Heart right ventricle (tissue), 16 donors: ENCODE measurements around the gene TRPM3. TPM values are rescaled to one million over a fixed set of nuclear protein-coding genes. Genes with fewer than 3 reads are reported as not detected.

Source experiments
- ATAC-seq, 8 donors: fragments of 200-7000 bp; cut with Tn5 transposase; one replicate each; pipeline ENCODE4 v1.9.1; 2020; ENCODE audit warnings: mild to moderate bottlenecking in 8 of 8, moderate library complexity in 8 of 8, moderate number of reproducible peaks in 1 of 8
- DNase-seq, 2 donors: peaks; one replicate each; pipeline ENCODE4 v3.0.0-alpha.2; 2020
- H3K27ac ChIP-seq, 10 donors: fragments of 200-600 bp; sonication (generic) in 2 of 10; one replicate each; pipeline versions ENCODE4 v1.5.0 to v1.8.0; 2020 to 2022; ENCODE audit warnings: mild to moderate bottlenecking in 3 of 10
- H3K27me3 ChIP-seq, 7 donors: fragments of 200-600 bp; one replicate each; pipeline ENCODE4 v1.8.0; 2021 to 2022; ENCODE audit warnings: mild to moderate bottlenecking in 2 of 7
- H3K36me3 ChIP-seq, 9 donors: fragments of 200-600 bp; sonication (generic) in 1 of 9; one replicate each; pipeline versions ENCODE4 v1.5.0 to v1.8.0; 2020 to 2022; ENCODE audit warnings: mild to moderate bottlenecking in 2 of 9
- H3K4me1 ChIP-seq, 9 donors: fragments of 200-600 bp; sonication (generic) in 1 of 9; one replicate each; pipeline versions ENCODE4 v1.5.0 to v1.8.0; 2020 to 2022; ENCODE audit warnings: mild to moderate bottlenecking in 4 of 9
- H3K4me3 ChIP-seq, 10 donors: fragments of 200-600 bp; sonication (generic) in 2 of 10; one replicate each; pipeline versions ENCODE4 v1.5.0 to v1.8.0; 2020 to 2022; ENCODE audit warnings: mild to moderate bottlenecking in 7 of 10, moderate library complexity in 2 of 10
- H3K9me3 ChIP-seq, 11 donors: fragments of 200-600 bp in 10 of 11; sonication (generic) in 2 of 11; one replicate each; pipeline versions ENCODE4 v1.5.0 to v1.8.0; 2013 to 2022; ENCODE audit warnings: mild to moderate bottlenecking in 2 of 11, control low read depth in 1 of 11, moderate library complexity in 1 of 11
- CTCF ChIP-seq, 9 donors: fragments of 200-600 bp; sonication (generic) in 2 of 9; IDR thresholded peaks; one replicate each; pipeline versions ENCODE4 v1.5.0 to v1.8.0; 2021 to 2022; ENCODE audit warnings: antibody characterized with exemption in 9 of 9, mild to moderate bottlenecking in 5 of 9, moderate library complexity in 1 of 9
- WGBS, 2 donors: extraction: QIAGEN DNeasy Blood & Tissue Kit; methylation state at CpG; one replicate each; pipeline ENCODE4 v1.1.7; 2013; ENCODE audit warnings: inconsistent platforms in 1 of 2; 5-methylcytosine and 5-hydroxymethylcytosine counted together
- intact Hi-C, 10 donors: fragments of 100-400 bp; cut with DNase I; formaldehyde crosslinking; loops; one replicate each; pipeline versions ENCODE4 v1.11.1 to v1.14.2; 2022
- polyA plus RNA-seq, 2 donors: library from polyadenylated mRNA; stranded (reverse); fragments of 200-250 nt; gene quantifications; one replicate each; pipeline ENCODE4 v1.2.3, GENCODE V29; 2013
- total RNA-seq, 10 donors: library from RNA; stranded (reverse); fragmentation: NEBNext Ultra II Directional in 3 of 10; extraction: Animal tissue kit (Norgen Biotek cat#: 25700) in 3 of 10; gene quantifications; one replicate each; pipeline versions ENCODE4 v1.2.1 to v1.2.4, GENCODE V29; 2021 to 2023
- donor health status: Arrhythmogenic right ventricular cardiomyopathy.
- donor health status: ischemic (EF 13 %, LVEDD 7.1; RV severe dilation, severe dysfunction).
- donor health status: healthy with polysubstance abuse.
- donor health status: DM: no; HTN: yes; CAD: no.
- donor health status: DM: no; HTN: no; CAD: no.
- donor health status: ischemic (EF 25% LVEDD 6.9; RV normal size, moderate dysfunction).
- donor health status: ischemic (EF 25% LVEDD 5.7; RV mildly dilated, moderate dysfunction).
- donor health status: healthy.
- donor health status: DM: yes; HTN: yes; CAD: no.
- donor health status: Ischemic cardiomyopathy.
- donor health status: ischemic (EF 35%, LVEDD 5.7; RV mildly dilated, moderate dysfunction).
- donor health status: nonischemic (EF 11% LVEDD 7.7; RV severe dilation, severe dysfunction).
- donor health status: DM: yes; HTN: yes; CAD: no.
- donor health status: PGD.
- donor health status: ischemic (EF 29% LVEDD 5.4; RV normal size, mild dysfunction).
- donor health status: nonischemic (EF 23%, LVEDD 6.1; RV moderate dilation, normal function).

Gene TRPM3
- total and polyA plus RNA-seq, 12 donors = 0.05 to 1.3 (median 0.16) TPM; not detected in 1

- ATAC-seq (peak in 2 of 8 donors; percentile 22 to 49), DNase-seq (no peak)
- H3K9me3 ChIP-seq = no peaks in the 10 kb centered on the region
- WGBS, 2 donors = 69 to 76% methylated on average over 5 of the region's 5 CpGs
- peak overlapping the region in 1 of 10 donors; percentile 36 for H3K27ac ChIP-seq
- H3K27me3 ChIP-seq = no peaks in the 10 kb centered on the region
- no peak overlapping the region for H3K4me3 ChIP-seq
- H3K4me1 ChIP-seq = peaks cover 0 to 40% (median 14%) of the 10 kb centered on the region in 9 donors
- intact Hi-C loops = loop anchor here in 2 of 10 donors (2.0 to 10.0 kb wide), 2 partner anchors 15 to 63 kb away; no protein-coding TSS in a partner anchor
- H3K36me3 ChIP-seq = no peaks in the 10 kb centered on the region
- no peak for TF ChIP-seq CTCF (IDR thresholded peaks at IDR 0.05)
Measured at GRCh38 chr9:70577671-70578070, 543.8 kb downstream of the TRPM3 start.

- Histone ChIP-seq H3K9me3 (no peaks in the 10 kb centered on the region), H3K27ac (peak overlapping the region in 1 of 10 donors; percentile 64), H3K4me3 (no peak overlapping the region), H3K4me1 (peaks cover 0 to 36% (median 14%) of the 10 kb centered on the region in 9 donors), H3K36me3 (no peaks in the 10 kb centered on the region), H3K27me3 (no peaks in the 10 kb centered on the region)
- DNase-seq (no peak), ATAC-seq (no peak)
- intact Hi-C loops = loop anchor here in 2 of 10 donors (2.0 to 10.0 kb wide), 2 partner anchors 13 to 61 kb away; no protein-coding TSS in a partner anchor
- WGBS, 2 donors = 98 to 99% methylated on average over 2 of the region's 2 CpGs
- no peak for TF ChIP-seq CTCF (IDR thresholded peaks at IDR 0.05)
Measured at GRCh38 chr9:70576116-70576515, 545.3 kb downstream of the TRPM3 start.

GRCh38 chr9:70574151-70574837 lies 547.1 kb downstream of the TRPM3 start:
- H3K4me1 ChIP-seq = peaks cover 0 to 34% (median 14%) of the 10 kb centered on the region in 9 donors
- no peak for TF ChIP-seq CTCF (IDR thresholded peaks at IDR 0.05)
- no peak for DNase-seq
- intact Hi-C loops = loop anchor here in 1 of 10 donors (10.0 kb wide), 1 partner anchor 59 kb away; no protein-coding TSS in a partner anchor
- H3K9me3 ChIP-seq = no peaks in the 10 kb centered on the region
- no peaks in the 10 kb centered on the region for H3K36me3 ChIP-seq
- no peaks in the 10 kb centered on the region for H3K27me3 ChIP-seq
- WGBS, 2 donors = 48 to 76% methylated on average over 2 of the region's 2 CpGs
- H3K4me3 ChIP-seq = no peak overlapping the region
- H3K27ac ChIP-seq = peak overlapping the region in 9 of 10 donors; percentile 11 to 73 (median 47)
- ATAC-seq = peak; percentile 53 to 86 (median 70)

GRCh38 chr9:70573308-70573707 lies 548.1 kb downstream of the TRPM3 start:
- no peak for TF ChIP-seq CTCF (IDR thresholded peaks at IDR 0.05)
- intact Hi-C loops = loop anchor here in 1 of 10 donors (10.0 kb wide), 1 partner anchor 59 kb away; no protein-coding TSS in a partner anchor
- no peaks in the 10 kb centered on the region for H3K9me3 ChIP-seq
- DNase-seq (no peak), ATAC-seq (no peak)
- H3K4me1 ChIP-seq = peaks cover 0 to 34% (median 14%) of the 10 kb centered on the region in 9 donors
- H3K27ac ChIP-seq = peak overlapping the region in 5 of 10 donors; percentile 4 to 73 (median 22)
- no peak overlapping the region for H3K4me3 ChIP-seq
- H3K36me3 ChIP-seq = no peaks in the 10 kb centered on the region
- H3K27me3 ChIP-seq = no peaks in the 10 kb centered on the region
